Ishikawa (cell line): ENCODE data around the gene SLC6A6.

Experiments used
- CEBPB ChIP-seq: IDR thresholded peaks from 2 replicates; pipeline ENCODE4 v1.6.1; 2012
- CREB1 ChIP-seq: IDR thresholded peaks from 2 replicates; pipeline ENCODE4 v1.6.1; 2012; ENCODE audit warnings: low read depth
- EGR1 ChIP-seq: IDR thresholded peaks from 2 replicates; pipeline ENCODE4 v1.6.1; 2012
- EP300 ChIP-seq: IDR thresholded peaks from 2 replicates; pipeline ENCODE4 v1.6.1; 2012; ENCODE audit warnings: borderline replicate concordance
- FOXM1 ChIP-seq: IDR thresholded peaks from 2 replicates; pipeline ENCODE4 v1.6.1; 2012; ENCODE audit warnings: low read depth, borderline replicate concordance
- NFIC ChIP-seq: IDR thresholded peaks from 2 replicates; pipeline ENCODE4 v1.6.1; 2012
- TAF1 ChIP-seq: IDR thresholded peaks from 2 replicates; pipeline ENCODE4 v1.6.1; 2012; ENCODE audit warnings: low read depth, mild to moderate bottlenecking
- TCF12 ChIP-seq: IDR thresholded peaks from 2 replicates; pipeline ENCODE4 v1.6.1; 2012; ENCODE audit warnings: low read depth
- TEAD4 ChIP-seq: IDR thresholded peaks from 2 replicates; pipeline ENCODE4 v1.6.1; 2012
- YY1 ChIP-seq: IDR thresholded peaks from 2 replicates; pipeline ENCODE4 v1.6.1; 2012; ENCODE audit warnings: low read depth
- ZBTB7A ChIP-seq: IDR thresholded peaks from 2 replicates; pipeline ENCODE4 v1.6.1; 2012; ENCODE audit warnings: low read depth
- TF ChIP-seq, protein P1 (sequence below): IDR thresholded peaks from 2 replicates; pipeline ENCODE4 v1.6.1; 2012
- TF ChIP-seq, protein P2 (sequence below): IDR thresholded peaks from 2 replicates; pipeline ENCODE4 v1.6.1; 2012

Gene SLC6A6

GRCh38 chr3:14536055-14536815 is 133.8 kb downstream of the SLC6A6 start:
- TF ChIP-seq EGR1 (no peak), EP300 (no peak)

- TF ChIP-seq NFIC, result no peak
- TF ChIP-seq, protein P1, sequence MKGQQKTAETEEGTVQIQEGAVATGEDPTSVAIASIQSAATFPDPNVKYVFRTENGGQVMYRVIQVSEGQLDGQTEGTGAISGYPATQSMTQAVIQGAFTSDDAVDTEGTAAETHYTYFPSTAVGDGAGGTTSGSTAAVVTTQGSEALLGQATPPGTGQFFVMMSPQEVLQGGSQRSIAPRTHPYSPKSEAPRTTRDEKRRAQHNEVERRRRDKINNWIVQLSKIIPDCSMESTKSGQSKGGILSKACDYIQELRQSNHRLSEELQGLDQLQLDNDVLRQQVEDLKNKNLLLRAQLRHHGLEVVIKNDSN, result no peak
- TF ChIP-seq TEAD4, result no peak
- TF ChIP-seq TAF1, result no peak
- no peak for TF ChIP-seq ZBTB7A
- no peak for TF ChIP-seq YY1
- TF ChIP-seq EP300, result no peak
- no peak for TF ChIP-seq CEBPB
- TF ChIP-seq CREB1, result no peak
- TF ChIP-seq, protein P2, sequence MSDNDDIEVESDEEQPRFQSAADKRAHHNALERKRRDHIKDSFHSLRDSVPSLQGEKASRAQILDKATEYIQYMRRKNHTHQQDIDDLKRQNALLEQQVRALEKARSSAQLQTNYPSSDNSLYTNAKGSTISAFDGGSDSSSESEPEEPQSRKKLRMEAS, result no peak
Observed at GRCh38 chr3:14536837-14537589, 134.6 kb downstream of the SLC6A6 start.

- TF ChIP-seq, protein P1, result peak; percentile 90
- TF ChIP-seq, protein P2, result no peak
Observed at GRCh38 chr3:14537590-14538450, 135.4 kb downstream of the SLC6A6 start.

DNA sequence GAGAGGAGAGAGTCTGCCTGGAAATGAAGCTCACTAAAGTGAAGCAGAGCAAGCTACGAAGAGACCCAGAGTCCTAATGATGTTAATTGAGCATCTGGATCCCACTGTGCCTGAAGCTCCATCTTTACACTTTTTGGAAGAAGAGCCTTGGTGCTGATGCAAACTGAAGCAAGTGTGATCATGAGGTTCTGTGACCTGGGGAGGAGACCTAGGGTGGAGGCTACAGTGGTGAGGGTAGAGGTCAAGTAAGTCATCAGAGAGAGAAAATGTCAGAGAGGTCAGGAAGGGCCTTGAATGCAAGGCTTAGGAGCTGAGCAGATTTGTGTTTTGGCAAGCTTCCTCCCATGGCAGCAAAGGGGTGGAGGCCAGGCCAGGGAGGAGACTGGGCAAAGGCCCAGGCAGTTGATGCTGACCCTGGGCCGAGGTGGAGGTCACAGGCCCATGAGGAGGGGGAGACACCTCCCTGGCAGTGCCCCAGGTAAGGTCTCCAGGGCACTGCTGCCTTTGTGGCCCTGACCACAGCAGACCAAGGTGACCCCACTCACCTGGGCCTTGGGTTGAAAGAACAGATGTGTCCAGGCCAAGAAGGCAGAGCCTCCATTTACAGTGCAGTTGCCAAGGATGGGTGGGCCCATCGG is 136.2 kb downstream of the SLC6A6 start:
- no peak for TF ChIP-seq TCF12
- TF ChIP-seq, protein P1, result no peak
- TF ChIP-seq FOXM1, result no peak
